GM21423 (cell line): Measurements from ENCODE around the gene HSPA12A.

Experiments
- ATAC-seq: cut with Tn5 transposase; IDR thresholded peaks from one replicate; pipeline ENCODE4 v1.9.1; 2021; ENCODE audit warnings: mild to moderate bottlenecking, moderate library complexity; ENCODE audit not compliant: unreplicated experiment

Gene HSPA12A

GRCh38 chr10:116670706-116671105 is 71.7 kb downstream of the HSPA12A start:
- no peak for ATAC-seq

DNA sequence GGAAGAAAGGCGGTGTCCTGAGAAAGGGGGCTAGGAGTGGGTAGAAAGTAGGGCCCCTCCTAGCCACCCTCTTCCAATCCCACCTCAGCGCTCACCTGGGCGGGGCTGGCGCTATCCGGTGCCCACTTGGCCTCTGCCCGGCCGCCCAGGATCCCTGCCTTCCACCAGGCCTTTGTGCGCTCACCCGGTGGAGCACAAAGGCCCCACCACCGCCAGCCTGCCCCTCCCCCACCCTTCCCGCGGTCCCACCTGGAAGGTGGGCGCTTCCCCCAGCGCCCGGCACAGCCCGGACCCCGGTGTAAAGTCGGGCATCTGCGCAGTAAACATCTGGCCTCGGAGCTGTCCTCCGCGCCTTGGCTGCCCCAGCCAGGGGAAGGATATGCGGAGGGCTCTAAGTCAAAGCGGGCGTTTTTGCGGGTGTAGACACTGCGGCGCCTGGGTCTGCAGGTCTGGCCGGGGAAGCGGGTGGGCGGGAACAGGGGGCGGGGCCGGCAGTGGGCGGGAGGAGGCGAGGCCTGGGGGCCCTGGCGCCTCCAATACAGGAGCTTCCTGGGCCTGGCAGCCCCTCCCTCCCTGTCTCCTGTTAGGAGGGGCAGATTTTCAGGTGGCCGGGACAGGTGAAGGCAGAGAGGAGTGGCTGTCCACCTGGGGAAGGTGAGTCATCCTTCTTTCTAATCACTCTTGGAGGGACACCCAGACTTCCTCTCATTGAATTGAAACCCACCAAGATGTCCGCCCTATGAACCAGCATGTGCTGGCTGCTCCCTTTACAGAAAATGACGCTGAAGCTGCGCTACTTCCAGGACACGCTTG is 72.3 kb downstream of the HSPA12A start:
- no peak for ATAC-seq

GRCh38 chr10:116669080-116669479 is 73.3 kb downstream of the HSPA12A start:
- no peak for ATAC-seq

- ATAC-seq = no peak
Measured at GRCh38 chr10:116668446-116668845, 73.9 kb downstream of the HSPA12A start.

- no peak for ATAC-seq
Measured at GRCh38 chr10:116668018-116668417, 74.3 kb downstream of the HSPA12A start.

DNA sequence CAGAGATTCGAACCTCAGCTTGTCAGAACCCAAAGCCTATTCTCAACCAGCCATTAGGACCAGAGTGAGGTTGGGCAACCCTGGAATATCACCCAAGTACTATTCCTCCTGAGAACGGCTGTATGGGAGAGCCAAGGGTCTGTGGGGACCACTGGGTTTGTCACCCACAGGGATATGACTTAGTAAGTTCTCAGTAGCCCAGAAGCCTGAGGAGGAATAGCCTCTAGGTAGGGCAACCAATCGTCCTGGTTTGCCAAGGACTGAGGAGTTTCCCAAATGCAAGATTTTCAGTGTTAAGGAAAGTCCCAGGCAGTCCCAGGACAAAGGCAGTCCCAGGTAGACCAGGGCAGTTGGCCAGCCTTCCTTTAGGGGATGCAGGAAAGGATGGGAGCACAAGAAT is 74.9 kb downstream of the HSPA12A start:
- ATAC-seq = no peak

DNA sequence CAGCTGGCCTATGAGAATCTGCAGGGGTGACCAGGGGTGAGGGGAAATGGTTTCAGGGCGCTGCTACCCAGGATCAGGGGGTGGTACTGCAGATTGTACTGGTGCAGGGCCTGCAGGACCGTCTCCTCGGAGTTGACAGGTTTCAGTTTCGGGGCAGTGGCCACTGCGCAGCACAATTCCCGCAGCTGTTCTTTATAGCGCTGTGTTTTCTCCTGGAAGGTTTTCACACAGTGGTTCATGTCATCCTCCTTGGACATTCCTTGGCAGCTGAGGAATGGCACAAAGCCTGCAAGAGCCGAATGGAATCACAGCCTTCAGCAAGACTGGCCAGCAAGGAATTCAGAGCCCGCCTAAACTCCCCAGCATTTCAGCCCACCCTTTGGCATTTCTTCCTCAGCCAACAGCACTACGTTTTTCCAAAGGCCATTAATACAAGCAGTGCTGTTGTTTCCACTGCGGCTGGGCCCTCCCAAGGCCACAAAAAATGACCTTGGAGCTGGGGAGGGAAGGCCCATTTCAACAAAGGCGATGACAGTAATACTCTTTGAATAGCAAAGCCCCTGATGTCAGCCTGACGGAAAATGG is 76.7 kb downstream of the HSPA12A start:
- ATAC-seq = no peak

- no peak for ATAC-seq
Measured at GRCh38 chr10:116664631-116665030, 77.7 kb downstream of the HSPA12A start.

DNA sequence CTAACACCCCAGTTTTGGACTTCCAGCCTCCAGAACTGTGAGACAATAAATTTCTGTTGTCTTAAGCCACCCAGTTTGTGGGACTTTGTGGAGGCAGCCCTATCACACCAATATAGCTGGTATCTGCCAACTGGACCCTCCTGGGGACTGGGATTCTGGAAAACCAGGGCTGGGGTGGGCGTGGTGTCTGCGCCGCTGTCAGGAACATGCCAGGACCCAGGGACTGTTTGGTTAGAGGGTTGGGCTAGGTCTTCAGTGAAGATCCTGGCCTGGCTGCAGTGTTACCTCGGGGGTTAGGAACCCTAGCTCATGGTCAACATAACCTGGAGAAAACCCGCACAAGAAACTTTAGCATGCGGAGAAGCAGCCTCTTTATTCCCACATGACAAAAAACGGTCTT is 79.0 kb downstream of the HSPA12A start:
- ATAC-seq = no peak

GRCh38 chr10:116660860-116661259 is 81.5 kb downstream of the HSPA12A start:
- ATAC-seq = no peak

GRCh38 chr10:116659049-116659670 is 83.2 kb downstream of the HSPA12A start:
- no peak for ATAC-seq

- no peak for ATAC-seq
Measured at GRCh38 chr10:116657863-116658551, 84.4 kb downstream of the HSPA12A start.

- ATAC-seq = no peak
Measured at GRCh38 chr10:116656044-116656443, 86.3 kb downstream of the HSPA12A start.

GRCh38 chr10:116655568-116655967 is 86.8 kb downstream of the HSPA12A start:
- ATAC-seq = no peak

DNA sequence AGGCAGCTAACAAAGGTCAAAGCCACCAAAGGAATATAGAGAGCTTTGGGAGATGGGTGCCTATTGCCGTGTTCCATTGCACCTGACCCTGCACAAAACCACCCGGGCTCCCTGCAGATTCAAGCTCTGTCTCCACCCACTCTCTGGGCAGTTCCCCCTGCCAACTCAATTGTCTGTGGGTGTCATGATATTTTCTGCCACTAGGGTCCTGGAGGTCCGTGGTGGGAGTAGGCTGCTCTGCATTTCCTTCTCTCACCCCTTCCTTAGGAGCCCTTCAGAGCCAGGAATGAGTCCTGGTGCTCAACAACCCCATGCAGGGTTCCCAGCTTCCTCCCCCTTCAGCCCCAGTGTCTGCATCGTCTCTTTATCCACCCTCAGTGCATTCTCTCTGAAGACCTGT is 87.5 kb downstream of the HSPA12A start:
- peak; percentile 55 for ATAC-seq

DNA sequence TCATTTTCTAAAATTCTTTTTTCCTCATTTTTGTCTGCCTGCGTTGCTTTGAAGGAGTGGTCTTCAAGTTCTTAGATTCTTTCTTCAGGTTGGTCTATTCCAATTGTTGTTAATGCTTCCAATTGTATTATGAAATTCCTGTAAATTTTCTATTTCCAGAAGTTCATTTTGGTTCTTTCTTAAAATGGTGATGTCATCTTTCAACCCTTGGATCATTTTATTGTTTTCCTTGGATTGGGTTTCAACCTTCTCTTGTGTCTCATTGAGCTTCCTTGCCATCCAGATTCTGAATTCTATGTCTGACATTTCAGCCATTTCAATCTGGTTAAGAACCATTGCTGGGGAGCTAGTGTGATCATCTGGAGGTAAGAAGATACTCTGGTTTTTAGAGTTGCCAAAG is 88.5 kb downstream of the HSPA12A start:
- ATAC-seq = no peak

- no peak for ATAC-seq
Measured at GRCh38 chr10:116648903-116649302, 93.5 kb downstream of the HSPA12A start.

DNA sequence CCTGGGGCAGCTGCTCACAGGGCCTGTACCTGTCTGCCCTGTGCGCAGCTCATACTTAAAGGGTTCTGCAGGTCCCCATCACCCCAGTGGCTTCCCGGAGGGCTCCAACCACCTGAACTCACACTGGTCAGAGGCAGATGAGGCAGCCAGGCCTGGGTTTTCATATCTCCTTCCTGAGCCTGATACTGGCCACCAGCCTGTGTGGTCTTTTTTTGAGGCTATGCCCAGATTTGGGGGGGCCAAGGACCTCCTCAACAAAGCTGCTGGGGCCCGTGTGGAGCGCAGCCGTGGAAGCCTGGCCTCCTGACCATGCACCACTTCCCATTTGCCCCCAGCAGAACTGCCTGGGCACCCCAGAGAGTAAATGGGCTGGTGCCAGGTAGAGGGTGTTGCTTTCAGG is 95.9 kb downstream of the HSPA12A start:
- no peak for ATAC-seq

DNA sequence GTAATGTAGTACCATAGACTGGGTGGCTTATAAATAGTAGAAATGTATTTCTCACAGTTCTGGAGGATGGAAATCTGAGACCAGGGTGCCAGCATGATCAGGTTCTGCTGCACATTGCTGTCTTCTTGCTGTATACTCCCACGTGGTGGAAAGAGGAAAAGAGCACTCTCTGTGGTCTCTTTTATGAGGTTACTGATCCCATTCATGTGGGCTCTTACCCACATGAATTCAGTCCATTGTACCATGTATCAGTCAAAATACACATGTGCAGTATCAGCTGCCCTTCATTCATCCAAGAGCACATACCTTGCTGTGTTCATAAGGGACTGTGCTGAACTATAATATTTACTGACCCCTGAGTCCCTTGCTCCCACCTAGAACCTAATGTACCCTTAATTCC is 104.5 kb downstream of the HSPA12A start:
- no peak for ATAC-seq

DNA sequence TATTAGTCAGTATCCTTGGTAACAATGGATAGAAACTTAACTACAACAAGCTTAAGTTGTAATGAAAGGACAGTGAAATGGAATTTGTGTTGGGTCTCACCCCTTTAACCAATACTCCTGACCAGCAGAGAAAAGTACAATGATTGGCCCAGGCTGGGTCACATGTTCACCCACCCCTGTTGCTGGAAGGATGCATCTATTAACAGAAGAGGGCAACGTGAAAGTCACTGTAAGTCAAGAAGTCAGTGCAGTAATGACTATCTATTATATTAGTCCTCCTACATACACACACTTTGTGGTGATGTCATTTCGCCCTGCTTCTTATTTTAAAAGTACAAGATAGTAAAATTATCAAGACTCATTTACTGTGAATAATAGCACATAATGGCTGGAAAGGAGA is 105.4 kb downstream of the HSPA12A start:
- no peak for ATAC-seq

GRCh38 chr10:116636385-116636784 is 106.0 kb downstream of the HSPA12A start:
- no peak for ATAC-seq
